ENCODE results near the gene MYO18B. TPM values are rescaled to one million over a fixed set of nuclear protein-coding genes. Genes with fewer than 3 reads are reported as not detected.

MYO18B gene
- total RNA-seq, 1 experiment from 2014 or later: 0.07 TPM

DNA sequence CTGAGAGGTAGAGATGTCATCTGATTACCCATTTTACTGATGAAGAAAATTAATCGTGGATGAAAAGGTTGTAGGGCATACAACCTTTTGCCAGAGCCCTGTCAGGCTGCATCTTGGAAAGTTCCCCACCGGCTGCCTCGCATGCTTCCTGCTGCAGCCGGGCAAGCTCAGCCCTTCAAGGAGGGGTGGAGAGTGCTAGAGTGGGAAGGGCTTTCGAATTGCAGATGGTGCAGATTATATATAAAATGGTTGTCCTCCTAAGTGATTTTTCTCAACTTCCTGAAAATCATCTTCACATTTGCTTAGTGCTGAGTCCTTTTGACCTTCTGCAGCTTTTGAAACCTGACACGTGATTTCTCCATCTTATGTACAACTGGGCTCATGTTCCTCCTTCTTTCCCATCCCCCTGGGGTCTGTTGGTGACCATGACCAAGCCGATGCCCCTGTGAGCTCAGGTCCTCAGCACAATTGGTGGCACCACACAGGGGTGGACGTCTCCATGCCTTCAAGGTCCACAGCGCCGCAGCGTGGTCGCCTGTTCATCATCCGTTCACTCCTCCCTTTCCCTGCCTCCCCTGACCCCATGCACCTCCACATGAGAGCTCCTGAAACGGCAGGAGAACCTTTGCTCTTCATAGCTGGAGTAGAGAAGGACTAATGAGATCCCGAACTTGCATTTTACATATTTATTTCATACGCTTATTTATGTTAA is 47.6 kb upstream of the MYO18B start:
- ChIA-PET POLR2A (no interaction called here), CTCF (no interaction called here)
- Mint-ChIP-seq H3K9me3 (ENCODE audit: unreplicated experiment) (no peaks in the 10 kb centered on the region), H3K36me3 (ENCODE audit: insufficient read depth, unreplicated experiment) (peaks cover 6% of the 10 kb centered on the region), H3K27me3 (ENCODE audit: insufficient read depth, unreplicated experiment) (no peaks in the 10 kb centered on the region), H3K4me1 (ENCODE audit: low read depth, unreplicated experiment) (no peaks in the 10 kb centered on the region), H3K4me3 (ENCODE audit: unreplicated experiment) (no peak overlapping the region), H3K27ac (ENCODE audit: unreplicated experiment) (no peak overlapping the region)
- TF ChIP-seq CTCF (IDR thresholded peaks at IDR 0.05; ENCODE audit: insufficient read depth in 1 of 2, low read depth in 1 of 2, low read length in 1 of 2, severe bottlenecking in 1 of 2, unreplicated experiment in 1 of 2): no peak
- Histone ChIP-seq H3K4me3 (ENCODE audit: low read depth, low read length) (no peak overlapping the region), H3K36me3 (ENCODE audit: control insufficient read depth, insufficient read depth, low read length) (no peaks in the 10 kb centered on the region), H3K27me3 (replicated peaks; ENCODE audit: control insufficient read depth, insufficient read depth, low read length) (no peaks in the 10 kb centered on the region), H3K9me3 (no peaks in the 10 kb centered on the region), H3K4me1 (no peaks in the 10 kb centered on the region)
- no TSS peak for BruUV-seq (replicated peaks)
- DNase-seq: no peak
- intact Hi-C loops (cut with micrococcal nuclease; ENCODE audit: unreplicated experiment): no loop called here

DNA sequence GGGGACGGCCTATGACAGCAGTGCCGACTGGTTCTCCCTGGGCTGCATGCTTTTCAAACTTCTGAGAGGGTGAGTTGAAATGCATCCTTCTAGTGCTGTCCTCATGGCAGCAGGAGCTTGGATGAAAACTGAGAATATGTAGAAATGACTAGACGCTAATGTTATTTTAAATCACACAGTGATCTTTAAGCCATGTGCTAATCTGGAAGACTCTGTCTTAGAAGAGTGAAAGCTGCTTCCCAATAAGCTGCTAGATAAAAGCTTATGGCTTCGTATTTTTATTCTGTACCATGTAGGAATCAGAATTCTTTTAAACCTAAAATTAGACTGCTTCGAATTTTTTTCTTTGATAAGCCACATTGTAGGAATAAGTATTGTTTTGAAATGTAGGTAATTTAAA is 46.8 kb upstream of the MYO18B start:
- Mint-ChIP-seq H3K9me3 (ENCODE audit: unreplicated experiment) (no peaks in the 10 kb centered on the region), H3K36me3 (ENCODE audit: insufficient read depth, unreplicated experiment) (peaks cover 6% of the 10 kb centered on the region), H3K4me1 (ENCODE audit: low read depth, unreplicated experiment) (no peaks in the 10 kb centered on the region), H3K27me3 (ENCODE audit: insufficient read depth, unreplicated experiment) (no peaks in the 10 kb centered on the region), H3K27ac (ENCODE audit: unreplicated experiment) (no peak overlapping the region), H3K4me3 (ENCODE audit: unreplicated experiment) (no peak overlapping the region)
- ChIA-PET CTCF (no interaction called here), POLR2A (no interaction called here)
- Histone ChIP-seq H3K36me3 (ENCODE audit: control insufficient read depth, insufficient read depth, low read length) (no peaks in the 10 kb centered on the region), H3K27me3 (replicated peaks; ENCODE audit: control insufficient read depth, insufficient read depth, low read length) (no peaks in the 10 kb centered on the region), H3K4me3 (ENCODE audit: low read depth, low read length) (no peak overlapping the region), H3K4me1 (no peaks in the 10 kb centered on the region), H3K9me3 (no peaks in the 10 kb centered on the region)
- DNase-seq: no peak
- intact Hi-C loops (cut with micrococcal nuclease; ENCODE audit: unreplicated experiment): no loop called here
- no peak for TF ChIP-seq CTCF (IDR thresholded peaks at IDR 0.05; ENCODE audit: insufficient read depth in 1 of 2, low read depth in 1 of 2, low read length in 1 of 2, severe bottlenecking in 1 of 2, unreplicated experiment in 1 of 2)
- no TSS peak for BruUV-seq (replicated peaks)

DNA sequence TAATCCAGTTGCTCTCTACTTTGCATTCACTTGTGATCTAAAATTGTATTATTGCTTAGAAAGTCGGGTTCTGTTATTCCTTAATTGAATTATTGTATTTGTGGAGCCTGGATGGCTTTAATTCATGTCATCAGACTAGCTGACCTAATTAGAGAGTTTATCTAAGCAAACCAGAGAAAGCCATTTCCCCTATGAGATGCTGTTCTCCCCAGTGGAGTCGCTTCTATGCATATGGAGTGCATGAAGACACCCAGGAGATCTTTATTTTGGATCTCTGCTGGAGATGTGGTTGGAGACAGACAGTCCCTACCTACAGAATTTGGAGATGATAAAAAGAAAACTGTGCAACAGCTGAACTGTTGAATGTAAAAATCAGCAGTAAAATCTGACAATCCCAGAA is 45.2 kb upstream of the MYO18B start:
- H3K4me3 Mint-ChIP-seq (ENCODE audit: unreplicated experiment): no peak overlapping the region
- no peaks in the 10 kb centered on the region for H3K9me3 ChIP-seq
- no peak overlapping the region for H3K4me3 ChIP-seq (ENCODE audit: low read depth, low read length)
- H3K9me3 Mint-ChIP-seq (ENCODE audit: unreplicated experiment): no peaks in the 10 kb centered on the region
- no peak overlapping the region for H3K27ac Mint-ChIP-seq (ENCODE audit: unreplicated experiment)
- no peaks in the 10 kb centered on the region for H3K27me3 ChIP-seq (replicated peaks; ENCODE audit: control insufficient read depth, insufficient read depth, low read length)
- H3K4me1 Mint-ChIP-seq (ENCODE audit: low read depth, unreplicated experiment): no peaks in the 10 kb centered on the region
- no TSS peak for BruUV-seq (replicated peaks)
- H3K36me3 ChIP-seq (ENCODE audit: control insufficient read depth, insufficient read depth, low read length): no peaks in the 10 kb centered on the region
- ChIA-PET POLR2A (no interaction called here), CTCF (no interaction called here)
- no peak for TF ChIP-seq CTCF (IDR thresholded peaks at IDR 0.05; ENCODE audit: insufficient read depth in 1 of 2, low read depth in 1 of 2, low read length in 1 of 2, severe bottlenecking in 1 of 2, unreplicated experiment in 1 of 2)
- intact Hi-C loops (cut with micrococcal nuclease; ENCODE audit: unreplicated experiment): no loop called here
- H3K4me1 ChIP-seq: no peaks in the 10 kb centered on the region
- H3K36me3 Mint-ChIP-seq (ENCODE audit: insufficient read depth, unreplicated experiment): peaks cover 6% of the 10 kb centered on the region
- no peak for DNase-seq
- no peaks in the 10 kb centered on the region for H3K27me3 Mint-ChIP-seq (ENCODE audit: insufficient read depth, unreplicated experiment)
